GM12891 (cell line): ENCODE results near the gene CETN2.

Experiments
- DNase-seq: peaks from one replicate; pipeline ENCODE4 v3.0.0; 2011; ENCODE audit warnings: low spot score; ENCODE audit not compliant: insufficient read length
- FAIRE-seq: peaks from 2 replicates; lab custom pipeline; 2011; peaks lifted over from hg19 to GRCh38; lab: Jason Lieb, UNC
- PAX5 ChIP-seq: IDR thresholded peaks from 2 replicates; pipeline ENCODE4 v1.6.1; 2011; ENCODE audit warnings: low read length, moderate library complexity, mild to moderate bottlenecking; ENCODE audit not compliant: insufficient read depth, severe bottlenecking
- POLR2A ChIP-seq: IDR thresholded peaks from 2 replicates; pipeline ENCODE4 v1.6.1; 2011; ENCODE audit warnings: low read depth, low read length, control low read depth
- POLR2AphosphoS5 ChIP-seq: IDR thresholded peaks from 2 replicates; pipeline ENCODE4 v1.6.1; 2011; ENCODE audit warnings: low read depth, low read length, control low read depth
- POU2F2 ChIP-seq: IDR thresholded peaks from 2 replicates; pipeline ENCODE4 v1.6.1; 2011; ENCODE audit warnings: low read depth, mild to moderate bottlenecking, control low read depth, low read length, moderate library complexity
- SPI1 ChIP-seq: IDR thresholded peaks from 2 replicates; pipeline ENCODE4 v1.6.1; 2011; ENCODE audit warnings: low read depth, low read length, control low read depth
- TAF1 ChIP-seq: IDR thresholded peaks from 2 replicates; pipeline ENCODE4 v1.6.1; 2011; ENCODE audit warnings: low read depth, low read length, control low read depth

The CETN2 gene

DNA sequence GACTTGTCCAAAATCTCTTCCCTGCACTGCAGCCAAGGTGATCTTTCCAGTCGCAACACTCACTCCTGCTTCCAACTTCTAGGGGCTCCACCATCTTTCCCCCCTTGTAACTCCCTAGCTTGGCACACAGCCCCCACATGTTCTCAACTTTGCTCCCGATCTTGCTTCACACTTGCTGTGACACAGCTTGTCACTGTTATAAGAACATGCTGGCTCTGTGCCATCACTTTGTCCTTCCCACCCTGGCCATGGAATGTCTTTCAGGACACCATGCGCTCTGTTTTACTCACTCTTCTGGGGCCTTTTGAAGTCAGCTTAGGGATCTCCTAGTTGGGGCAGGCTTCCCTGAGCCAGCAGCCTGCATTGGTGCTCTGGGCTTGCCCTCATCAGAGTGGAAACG lies 2.8 kb upstream of the CETN2 start:
- TF ChIP-seq POU2F2 (no peak), POLR2AphosphoS5 (no peak), POLR2A (no peak), PAX5 (no peak), SPI1 (no peak), TAF1 (no peak)
- no peak for DNase-seq
- no peak for FAIRE-seq

- no peak for FAIRE-seq
- TF ChIP-seq TAF1 (no peak), POLR2AphosphoS5 (no peak), POU2F2 (no peak)
These were observed 2.0 kb upstream of the CETN2 start for GRCh38 chrX:152832520-152832919.

GRCh38 chrX:152831391-152831790 lies 834 bp upstream of the CETN2 start:
- TF ChIP-seq SPI1: no peak
- no peak for TF ChIP-seq TAF1
- no peak for TF ChIP-seq POLR2AphosphoS5
- TF ChIP-seq POLR2A: no peak
- no peak for TF ChIP-seq POU2F2
- no peak for TF ChIP-seq PAX5
- DNase-seq (no peak), FAIRE-seq (no peak)

More at GRCh38 chrX:152832520-152832919, 2.0 kb upstream of the CETN2 start:
- no peak for DNase-seq

DNA sequence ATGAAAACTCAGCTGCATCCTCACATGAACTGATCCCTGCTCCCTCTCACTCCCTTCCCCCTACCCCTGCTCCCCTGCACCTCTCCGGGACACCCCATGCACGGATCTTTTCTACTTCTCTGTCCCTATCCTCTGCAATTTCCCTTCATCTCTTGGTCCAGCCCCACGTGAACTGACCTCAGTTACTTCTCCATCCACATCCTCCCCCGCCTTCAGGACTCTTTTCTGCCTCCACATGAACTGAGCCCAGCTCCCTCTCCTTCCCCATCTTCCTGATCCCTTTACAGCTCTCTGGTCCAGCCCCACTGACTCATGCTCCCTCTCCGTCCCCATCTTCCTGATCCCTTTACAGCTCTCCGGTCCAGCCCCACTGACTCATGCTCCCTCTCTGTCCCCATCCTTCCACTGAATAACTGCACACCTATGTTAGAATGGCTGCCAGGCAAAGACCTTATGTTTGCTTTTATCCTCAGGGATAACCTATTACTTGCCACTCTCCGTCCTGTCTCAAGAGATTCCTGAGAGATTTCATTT lies 5.6 kb downstream of the CETN2 start:
- no peak for DNase-seq
- TF ChIP-seq POLR2A: no peak
- no peak for FAIRE-seq

- FAIRE-seq: no peak
- no peak for TF ChIP-seq POLR2AphosphoS5
- no peak for TF ChIP-seq SPI1
- TF ChIP-seq TAF1: no peak
- no peak for TF ChIP-seq POLR2A
- no peak for DNase-seq
These were observed 6.9 kb downstream of the CETN2 start for GRCh38 chrX:152823657-152824056.

GRCh38 chrX:152822383-152823086 lies 8.0 kb downstream of the CETN2 start:
- no peak for FAIRE-seq
- no peak for DNase-seq
- TF ChIP-seq POLR2AphosphoS5 (no peak), SPI1 (no peak), PAX5 (no peak), POU2F2 (no peak), TAF1 (no peak), POLR2A (no peak)

- FAIRE-seq (no peak), DNase-seq (no peak)
- TF ChIP-seq PAX5 (no peak), POU2F2 (no peak), POLR2A (no peak), TAF1 (no peak), POLR2AphosphoS5 (no peak), SPI1 (no peak)
These were observed 9.3 kb downstream of the CETN2 start for GRCh38 chrX:152821145-152821765.

DNA sequence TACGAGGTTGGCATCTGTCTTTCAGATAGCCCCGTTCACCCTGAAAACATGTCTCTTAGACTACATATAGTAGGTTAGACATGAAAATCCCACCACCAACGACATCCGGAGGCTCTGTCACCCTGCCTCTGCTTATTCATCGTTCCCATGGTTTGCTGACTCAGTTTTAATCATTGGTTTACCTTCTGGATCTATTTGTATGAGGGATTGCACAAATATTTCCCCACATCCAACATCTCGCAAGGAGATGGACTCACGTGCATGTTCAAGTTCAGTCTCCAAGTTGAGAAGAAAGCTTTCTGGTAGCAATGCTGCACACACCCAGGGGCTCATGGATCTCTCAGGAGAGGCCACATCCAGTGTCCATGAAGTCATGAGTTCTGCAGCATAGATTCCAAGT lies 10.8 kb downstream of the CETN2 start:
- no peak for DNase-seq
- TF ChIP-seq SPI1 (no peak), POU2F2 (no peak), PAX5 (no peak), POLR2A (no peak), POLR2AphosphoS5 (no peak), TAF1 (no peak)
- FAIRE-seq: no peak

DNA sequence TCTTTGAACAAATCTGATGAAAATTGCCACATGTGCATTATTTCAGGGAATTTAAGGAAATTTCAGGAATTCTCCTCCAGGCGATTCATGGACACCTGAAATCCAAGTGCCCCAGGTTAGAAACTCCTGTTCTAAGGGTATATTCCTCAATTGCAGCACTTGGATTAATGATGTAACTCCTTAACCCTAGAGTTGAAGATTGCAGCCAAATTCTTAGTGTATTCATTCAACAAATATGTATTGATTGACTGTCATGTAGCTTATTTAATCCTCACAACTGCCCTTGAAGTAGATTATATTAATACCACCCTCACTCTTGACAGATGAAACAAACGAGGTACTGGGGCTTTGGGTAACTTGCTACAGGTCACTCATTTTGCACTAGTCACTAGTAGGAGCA lies 11.3 kb downstream of the CETN2 start:
- FAIRE-seq: no peak
- TF ChIP-seq TAF1 (no peak), POLR2AphosphoS5 (no peak), SPI1 (no peak), POU2F2 (no peak), PAX5 (no peak), POLR2A (no peak)
- DNase-seq: no peak

DNA sequence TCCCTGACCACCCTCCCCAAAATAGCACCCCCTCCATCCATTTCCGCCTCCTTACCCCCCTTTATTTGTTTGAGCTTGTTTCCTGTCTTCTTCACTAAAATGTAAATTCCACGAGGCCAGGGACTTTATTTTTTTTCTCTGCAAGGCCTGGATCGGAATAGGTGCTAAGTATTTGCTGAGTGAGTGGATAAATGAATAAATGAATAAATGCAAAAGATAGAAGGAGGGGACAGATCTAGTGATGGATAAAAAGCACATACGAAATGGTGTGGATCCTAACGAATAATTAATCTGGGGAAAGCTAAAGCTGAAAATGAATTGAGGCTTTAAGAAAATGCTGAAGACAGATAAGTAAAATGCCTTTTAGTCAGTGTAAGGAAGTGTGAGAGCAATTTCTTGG lies 12.2 kb downstream of the CETN2 start:
- no peak for TF ChIP-seq POLR2AphosphoS5
- TF ChIP-seq POU2F2: no peak
- no peak for TF ChIP-seq TAF1
- no peak for TF ChIP-seq POLR2A
- TF ChIP-seq PAX5: no peak
- no peak for TF ChIP-seq SPI1
- FAIRE-seq (no peak), DNase-seq (no peak)

DNA sequence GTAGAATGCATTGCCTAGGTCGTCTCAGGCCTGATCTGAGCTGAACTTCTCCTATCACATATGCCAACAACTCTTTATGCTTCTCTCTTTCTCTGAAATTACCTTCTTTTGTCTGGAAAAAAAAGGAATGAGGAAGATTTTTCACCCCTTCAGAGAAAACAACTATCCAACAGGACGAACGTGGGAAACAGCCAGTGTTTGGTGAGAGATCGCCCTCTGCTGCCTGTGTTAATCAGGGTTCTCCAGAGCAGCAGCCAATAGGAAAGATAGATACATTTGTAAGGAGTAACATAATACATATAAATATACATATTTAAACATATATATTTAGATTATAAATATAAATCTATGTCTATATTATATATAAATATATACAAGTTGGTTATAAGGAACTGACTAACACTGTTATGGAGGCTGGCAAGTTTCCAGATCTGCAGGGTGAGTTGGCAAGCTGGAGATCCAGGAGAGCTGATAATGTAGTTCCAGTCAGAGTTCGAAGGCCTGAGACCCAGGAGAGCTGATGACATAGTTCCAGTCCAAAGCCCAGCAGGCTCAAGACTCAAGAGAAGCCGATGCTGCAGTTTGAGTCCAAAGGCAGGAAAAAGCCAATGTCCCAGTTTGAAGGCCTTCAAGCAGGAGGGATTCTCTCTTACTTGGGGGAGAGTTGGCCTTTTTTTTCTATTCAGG lies 13.3 kb downstream of the CETN2 start:
- FAIRE-seq (no peak), DNase-seq (no peak)
- TF ChIP-seq TAF1: no peak
- TF ChIP-seq PAX5: no peak
- no peak for TF ChIP-seq POLR2A
- TF ChIP-seq POU2F2: no peak
- no peak for TF ChIP-seq SPI1
- no peak for TF ChIP-seq POLR2AphosphoS5
